Measurements from ENCODE around the gene SCRN3.
A peak's percentile ranks its signal among the peaks of the same experiment; 100 is the strongest.
"Not testable (repeated sequence)": the region's sequence is repeated elsewhere in the genome, so short reads cannot be mapped to it uniquely, and the experiment has no call there.

SCRN3 gene

DNA sequence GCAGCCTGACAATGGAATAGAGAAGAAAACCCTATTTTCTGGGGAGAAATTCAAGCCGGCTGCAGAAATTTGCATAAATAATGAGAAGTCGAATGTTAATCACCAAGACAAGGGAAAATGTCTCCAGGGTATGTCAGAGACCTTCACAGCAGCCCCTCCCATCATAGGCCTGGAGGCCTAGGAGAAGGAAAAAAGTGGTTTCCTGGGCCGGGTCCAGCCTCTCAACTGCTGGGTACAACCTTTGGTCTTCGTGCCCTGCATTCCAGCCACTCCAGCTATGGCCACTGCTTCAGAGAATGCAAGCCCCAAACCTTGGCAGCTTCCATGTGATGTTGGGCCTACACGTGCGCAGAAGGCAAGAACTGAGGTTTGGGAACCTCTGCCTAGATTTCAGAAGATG, 6.0 kb upstream of the SCRN3 start:
- Mint-ChIP-seq H3K27ac (no peak overlapping the region), H3K4me1 (ENCODE audit: low read depth) (peaks cover 45% of the 10 kb centered on the region), H3K4me3 (no peak overlapping the region), H3K27me3 (no peaks in the 10 kb centered on the region), H3K9me3 (no peaks in the 10 kb centered on the region), H3K36me3 (ENCODE audit: low read depth) (peaks cover 45% of the 10 kb centered on the region)

DNA sequence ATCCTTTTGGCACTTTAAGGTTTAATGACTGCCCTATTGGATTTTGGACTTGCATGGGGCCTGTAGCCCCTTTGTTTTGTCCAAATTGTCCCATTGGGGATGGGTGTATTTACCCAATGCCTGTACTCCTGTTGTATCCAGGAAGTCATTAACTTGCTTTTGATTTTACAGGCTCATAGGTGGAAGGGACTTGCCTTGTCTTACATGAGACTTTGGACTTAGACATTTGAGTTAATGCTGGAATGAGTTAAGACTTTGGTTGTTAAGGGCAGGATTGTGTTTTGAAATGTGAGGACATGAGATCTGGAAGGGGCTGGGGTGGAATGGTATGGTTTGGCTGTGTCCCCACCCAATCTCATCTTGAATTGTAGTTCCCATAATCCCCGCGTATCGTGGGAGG, 5.2 kb upstream of the SCRN3 start:
- H3K9me3 Mint-ChIP-seq = not testable (repeated sequence)
- peaks cover 47% of the 10 kb centered on the region for H3K4me1 Mint-ChIP-seq (ENCODE audit: low read depth)

DNA sequence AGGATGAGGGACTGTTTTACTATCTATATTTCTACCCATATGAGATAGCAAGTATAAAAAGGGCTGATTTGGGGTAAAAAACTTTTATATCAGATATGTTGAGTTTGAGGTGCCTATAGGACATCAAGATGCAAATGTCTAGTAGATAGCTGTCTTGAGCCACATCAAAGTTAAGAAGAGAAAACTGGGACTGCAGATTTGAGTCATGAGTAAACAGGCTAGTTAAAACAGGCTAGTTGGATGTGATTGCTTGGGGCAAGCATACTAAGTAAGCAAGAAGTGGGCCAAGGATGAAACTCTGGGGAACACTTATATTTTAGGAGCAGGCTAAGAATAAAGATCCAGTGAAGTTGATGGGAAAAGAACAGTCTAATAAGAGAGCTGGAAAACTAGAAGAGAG, 2.8 kb upstream of the SCRN3 start:
- H3K4me1 Mint-ChIP-seq (ENCODE audit: low read depth) = peaks cover 55% of the 10 kb centered on the region
- H3K36me3 Mint-ChIP-seq (ENCODE audit: low read depth) = peaks cover 26% of the 10 kb centered on the region
- H3K9me3 Mint-ChIP-seq = no peaks in the 10 kb centered on the region
- no peak overlapping the region for H3K27ac Mint-ChIP-seq
- H3K4me3 Mint-ChIP-seq = no peak overlapping the region
- H3K27me3 Mint-ChIP-seq = no peaks in the 10 kb centered on the region

More for the DNA sequence above, 5.2 kb upstream of the SCRN3 start:
- not testable (repeated sequence) for H3K27ac Mint-ChIP-seq, H3K4me3 Mint-ChIP-seq, H3K27me3 Mint-ChIP-seq
- peaks cover 44% of the 10 kb centered on the region for H3K36me3 Mint-ChIP-seq (ENCODE audit: low read depth)

DNA sequence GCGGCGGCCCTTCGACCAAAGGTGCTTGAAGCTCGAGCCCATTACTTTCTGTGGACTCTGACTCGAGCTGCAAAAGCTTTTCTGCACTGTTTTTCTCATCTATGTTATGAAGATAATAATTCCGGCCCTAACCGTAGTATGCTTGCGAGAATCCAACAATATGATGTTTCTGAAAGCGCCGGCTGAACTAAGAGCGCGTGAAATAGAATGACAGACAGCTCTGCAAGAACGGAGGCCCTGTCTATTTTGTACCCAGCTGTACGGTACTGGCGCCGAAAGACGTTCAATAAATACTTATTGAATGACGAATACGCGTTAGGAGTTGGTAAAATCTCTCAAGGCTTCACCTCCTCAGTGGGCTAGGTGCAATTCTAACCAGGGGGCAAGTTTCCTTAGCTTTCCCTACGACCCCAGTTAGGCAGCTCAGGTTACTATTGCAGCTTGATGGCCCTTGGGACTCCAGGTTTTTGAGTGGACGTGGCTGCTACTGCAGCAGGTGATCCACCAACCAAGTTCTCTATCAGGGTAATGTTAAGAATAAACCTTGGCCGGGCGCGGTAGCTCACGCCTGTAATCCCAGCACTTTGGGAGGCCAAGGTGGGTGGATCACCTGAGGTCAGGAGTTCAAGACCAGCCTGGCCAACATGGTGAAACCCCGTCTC, 570 bp downstream of the SCRN3 start:
- Mint-ChIP-seq H3K4me1 (ENCODE audit: low read depth) (peaks cover 45% of the 10 kb centered on the region), H3K27ac (peak overlapping the region; percentile 96)

DNA sequence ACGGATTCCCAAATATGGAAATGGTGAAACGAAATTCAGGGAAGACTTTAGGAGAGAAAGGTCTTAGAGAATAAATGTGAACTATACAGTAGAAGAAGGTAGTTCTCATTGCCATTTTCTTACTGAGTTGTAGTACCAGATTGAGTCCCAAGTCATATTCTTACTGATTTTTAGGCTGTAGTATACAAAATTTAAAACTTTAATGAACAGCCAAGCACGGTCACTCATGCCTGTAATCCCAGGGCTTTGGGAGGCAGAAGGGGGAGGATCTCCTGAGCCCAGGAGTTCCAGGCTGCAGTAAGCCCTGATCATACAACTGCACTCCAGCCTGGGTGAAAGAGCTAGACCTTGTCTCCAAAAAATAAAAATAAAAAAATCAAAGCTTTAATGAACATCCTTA, 2.2 kb downstream of the SCRN3 start:
- Mint-ChIP-seq H3K9me3 (no peaks in the 10 kb centered on the region), H3K4me3 (no peak overlapping the region), H3K27ac (no peak overlapping the region), H3K27me3 (no peaks in the 10 kb centered on the region), H3K36me3 (ENCODE audit: low read depth) (peaks cover 22% of the 10 kb centered on the region), H3K4me1 (ENCODE audit: low read depth) (peaks cover 33% of the 10 kb centered on the region)

More for the DNA sequence above, 570 bp downstream of the SCRN3 start:
- H3K27me3 Mint-ChIP-seq = no peaks in the 10 kb centered on the region
- H3K36me3 Mint-ChIP-seq (ENCODE audit: low read depth) = peaks cover 19% of the 10 kb centered on the region
- no peaks in the 10 kb centered on the region for H3K9me3 Mint-ChIP-seq
- peak overlapping the region; percentile 100 for H3K4me3 Mint-ChIP-seq

DNA sequence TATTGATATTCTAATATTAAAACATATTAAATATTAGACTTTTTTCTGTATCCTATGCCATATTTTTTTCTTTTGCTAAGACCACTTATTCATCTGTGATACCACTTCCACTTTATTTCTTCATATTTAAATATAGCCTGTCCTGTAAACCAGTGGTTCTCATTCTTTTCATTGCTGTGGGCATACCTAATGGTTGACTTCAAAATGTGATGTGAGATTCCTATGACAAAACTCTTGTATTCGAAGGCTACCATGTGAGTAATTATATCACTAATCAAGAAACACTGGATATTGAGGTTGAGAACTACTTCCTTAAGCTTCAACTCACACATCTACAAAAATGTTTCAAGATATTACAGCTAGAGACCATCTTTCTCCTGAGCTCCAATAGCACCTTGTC, 3.6 kb downstream of the SCRN3 start:
- Mint-ChIP-seq H3K27me3 (no peaks in the 10 kb centered on the region), H3K9me3 (no peaks in the 10 kb centered on the region), H3K36me3 (ENCODE audit: low read depth) (peaks cover 34% of the 10 kb centered on the region), H3K4me1 (ENCODE audit: low read depth) (peaks cover 22% of the 10 kb centered on the region), H3K27ac (no peak overlapping the region), H3K4me3 (no peak overlapping the region)

DNA sequence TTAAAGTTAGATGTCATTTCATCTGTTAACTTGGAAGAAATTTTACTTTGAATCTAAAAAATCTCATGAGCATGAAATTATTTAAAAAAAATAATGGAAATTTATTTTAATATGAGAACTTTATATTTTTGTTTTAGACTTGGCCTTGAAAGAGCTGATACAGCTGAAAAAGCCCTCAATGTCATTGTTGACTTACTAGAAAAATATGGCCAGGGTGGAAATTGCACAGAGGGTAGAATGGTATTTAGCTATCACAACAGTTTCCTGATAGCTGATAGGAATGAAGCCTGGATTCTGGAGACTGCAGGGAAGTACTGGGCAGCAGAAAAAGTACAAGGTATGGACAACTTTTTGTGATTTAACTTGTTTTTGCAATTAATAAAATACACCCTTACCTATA, 5.3 kb downstream of the SCRN3 start:
- Mint-ChIP-seq H3K36me3 (ENCODE audit: low read depth) (peaks cover 34% of the 10 kb centered on the region), H3K27ac (no peak overlapping the region), H3K27me3 (no peaks in the 10 kb centered on the region), H3K9me3 (no peaks in the 10 kb centered on the region), H3K4me3 (no peak overlapping the region), H3K4me1 (ENCODE audit: low read depth) (peaks cover 14% of the 10 kb centered on the region)

DNA sequence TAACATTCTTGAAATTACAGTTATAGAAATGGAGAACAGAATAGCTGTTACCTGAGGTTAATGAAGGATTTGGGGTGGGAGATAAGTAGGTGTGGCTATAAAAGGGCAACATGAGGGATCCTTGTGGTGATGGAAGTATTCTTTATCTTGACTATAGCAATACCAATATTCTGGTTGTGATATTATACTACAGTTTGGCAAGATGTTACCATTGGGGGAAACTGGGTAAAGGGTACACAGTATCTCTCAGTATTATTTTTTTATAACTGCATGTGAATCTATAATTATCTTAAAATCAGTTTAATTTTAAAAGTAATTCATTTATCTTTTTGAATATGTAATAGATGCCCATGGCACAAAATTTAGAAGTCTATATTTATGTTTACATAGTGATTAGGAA, 8.1 kb downstream of the SCRN3 start:
- no peaks in the 10 kb centered on the region for H3K4me1 Mint-ChIP-seq (ENCODE audit: low read depth)
- H3K27ac Mint-ChIP-seq = no peak overlapping the region
- no peaks in the 10 kb centered on the region for H3K9me3 Mint-ChIP-seq
- no peak overlapping the region for H3K4me3 Mint-ChIP-seq
- no peaks in the 10 kb centered on the region for H3K27me3 Mint-ChIP-seq
- H3K36me3 Mint-ChIP-seq (ENCODE audit: low read depth) = peaks cover 34% of the 10 kb centered on the region

DNA sequence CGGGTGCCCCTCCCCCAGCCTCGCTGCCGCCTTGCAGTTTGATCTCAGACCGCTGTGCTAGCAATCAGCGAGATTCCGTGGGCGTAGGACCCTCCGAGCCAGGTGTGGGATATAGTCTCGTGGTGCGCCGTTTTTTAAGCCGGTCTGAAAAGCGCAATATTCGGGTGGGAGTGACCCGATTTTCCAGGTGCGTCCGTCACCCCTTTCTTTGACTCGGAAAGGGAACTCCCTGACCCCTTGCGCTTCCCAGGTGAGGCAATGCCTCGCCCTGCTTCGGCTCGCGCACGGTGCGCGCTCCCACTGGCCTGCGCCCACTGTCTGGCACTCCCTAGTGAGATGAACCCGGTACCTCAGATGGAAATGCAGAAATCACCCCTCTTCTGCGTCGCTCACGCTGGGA, 14.5 kb downstream of the SCRN3 start:
- H3K27me3 Mint-ChIP-seq; H3K9me3 Mint-ChIP-seq; H3K4me3 Mint-ChIP-seq; H3K27ac Mint-ChIP-seq; H3K4me1 Mint-ChIP-seq (ENCODE audit: low read depth): not testable (repeated sequence)
- H3K36me3 Mint-ChIP-seq (ENCODE audit: low read depth) = peaks cover 24% of the 10 kb centered on the region

DNA sequence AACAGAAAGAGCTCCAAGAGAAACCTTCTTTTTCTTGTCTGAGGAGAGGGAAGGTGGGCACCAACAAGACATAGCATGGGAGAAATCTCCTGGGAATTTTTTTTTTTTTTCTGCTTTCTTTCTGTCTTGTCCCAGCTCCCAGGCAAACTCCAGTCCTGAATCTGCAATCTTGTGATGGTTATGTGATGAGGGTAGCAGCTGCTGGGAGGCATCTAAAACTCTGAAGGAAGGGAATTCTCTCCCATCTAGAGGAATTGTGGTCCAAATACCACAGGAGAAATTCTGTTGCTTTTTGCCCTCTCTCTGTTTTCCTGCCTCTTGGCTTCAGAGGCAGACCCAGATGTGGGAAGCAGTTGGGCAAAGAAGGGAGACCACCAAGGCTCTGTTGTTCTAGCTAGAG, 16.7 kb downstream of the SCRN3 start:
- peaks cover 5% of the 10 kb centered on the region for H3K4me1 Mint-ChIP-seq (ENCODE audit: low read depth)
- H3K4me3 Mint-ChIP-seq = no peak overlapping the region
- H3K27me3 Mint-ChIP-seq = no peaks in the 10 kb centered on the region
- H3K36me3 Mint-ChIP-seq (ENCODE audit: low read depth) = peaks cover 24% of the 10 kb centered on the region
- no peak overlapping the region for H3K27ac Mint-ChIP-seq
- no peaks in the 10 kb centered on the region for H3K9me3 Mint-ChIP-seq

DNA sequence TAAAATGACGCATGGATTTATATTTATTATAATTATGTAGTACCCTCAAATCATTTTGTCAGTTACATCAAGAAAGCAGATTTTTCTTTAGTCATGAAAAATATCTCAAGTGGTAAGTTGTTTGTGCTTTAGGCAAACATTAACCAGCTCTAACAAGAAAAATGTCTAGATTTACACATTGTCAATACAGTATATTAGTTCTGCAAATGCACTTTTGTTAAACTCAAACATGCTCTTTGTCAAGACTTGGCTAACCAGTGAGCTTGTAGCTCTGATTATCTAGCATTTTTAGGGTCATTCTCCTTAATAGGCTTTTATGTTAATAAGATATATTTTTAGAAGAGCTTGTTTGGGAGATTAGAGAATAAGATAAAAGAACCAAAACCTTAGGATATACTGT, 32.7 kb downstream of the SCRN3 start:
- no peak overlapping the region for H3K27ac Mint-ChIP-seq
- no peaks in the 10 kb centered on the region for H3K27me3 Mint-ChIP-seq
- no peak overlapping the region for H3K4me3 Mint-ChIP-seq
- H3K9me3 Mint-ChIP-seq = peaks cover 4% of the 10 kb centered on the region
- peaks cover 30% of the 10 kb centered on the region for H3K36me3 Mint-ChIP-seq (ENCODE audit: low read depth)
- no peaks in the 10 kb centered on the region for H3K4me1 Mint-ChIP-seq (ENCODE audit: low read depth)

DNA sequence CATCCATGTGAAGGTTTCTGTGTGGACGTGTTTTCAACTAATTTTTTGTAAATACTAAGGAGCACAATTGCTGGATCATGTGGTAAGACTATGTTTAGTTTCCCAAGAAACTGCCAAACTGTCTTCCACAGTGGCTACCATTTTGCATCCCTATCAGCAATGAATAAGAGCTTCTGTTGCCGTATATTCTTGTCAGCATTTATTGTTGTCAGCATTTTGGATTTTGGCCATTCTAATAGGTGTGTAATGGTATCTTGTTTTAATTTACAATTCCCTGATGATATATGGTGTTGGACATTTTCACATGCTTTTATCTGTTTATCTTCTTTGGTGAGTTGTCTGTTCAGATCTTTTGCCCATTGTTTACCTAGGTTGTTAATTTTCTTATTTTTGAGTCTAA, 34.5 kb downstream of the SCRN3 start:
- Mint-ChIP-seq H3K4me3 (no peak overlapping the region), H3K4me1 (ENCODE audit: low read depth) (no peaks in the 10 kb centered on the region), H3K36me3 (ENCODE audit: low read depth) (peaks cover 34% of the 10 kb centered on the region), H3K27ac (no peak overlapping the region), H3K9me3 (peaks cover 4% of the 10 kb centered on the region), H3K27me3 (no peaks in the 10 kb centered on the region)

DNA sequence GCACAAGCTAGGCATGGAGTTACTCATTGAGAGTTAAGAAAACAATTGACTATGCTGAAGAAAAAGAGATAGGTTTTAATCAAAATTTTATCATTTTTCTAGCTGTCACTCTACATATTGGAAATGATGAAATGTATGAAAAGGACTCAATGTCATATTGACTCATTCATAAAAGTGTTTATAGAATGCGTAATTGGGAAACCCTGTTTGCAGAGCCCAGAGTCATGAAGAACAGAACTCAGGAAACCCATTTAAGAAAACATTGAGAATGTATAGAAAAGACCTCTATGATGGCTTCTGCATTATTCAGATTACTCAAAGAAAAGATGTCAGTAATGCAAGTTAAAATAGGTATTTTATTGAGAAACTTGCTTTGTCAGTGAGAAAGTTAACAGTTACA, 36.4 kb downstream of the SCRN3 start:
- Mint-ChIP-seq H3K4me3 (no peak overlapping the region), H3K27me3 (no peaks in the 10 kb centered on the region), H3K36me3 (ENCODE audit: low read depth) (peaks cover 43% of the 10 kb centered on the region), H3K27ac (no peak overlapping the region), H3K9me3 (peaks cover 4% of the 10 kb centered on the region), H3K4me1 (ENCODE audit: low read depth) (no peaks in the 10 kb centered on the region)

DNA sequence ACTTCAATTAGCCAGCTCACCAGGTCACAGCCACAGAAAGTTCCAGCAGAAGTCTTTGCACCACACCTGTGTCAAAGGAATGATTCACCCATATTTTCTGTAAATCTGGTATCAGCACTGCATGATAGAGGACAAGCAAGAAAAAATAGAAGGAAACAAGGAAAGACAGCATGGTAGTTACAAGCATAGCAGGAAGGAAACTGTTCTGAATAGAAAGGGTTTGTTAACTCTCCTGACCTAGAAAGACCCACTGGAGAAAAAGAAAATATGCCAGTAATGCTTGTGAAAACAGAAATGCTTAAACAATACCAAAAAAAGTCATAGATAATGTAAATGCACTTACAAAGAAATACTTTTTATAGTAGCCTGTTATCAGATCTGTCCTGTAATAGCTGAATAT, 40.8 kb downstream of the SCRN3 start:
- Mint-ChIP-seq H3K4me1 (ENCODE audit: low read depth) (no peaks in the 10 kb centered on the region), H3K36me3 (ENCODE audit: low read depth) (peaks cover 23% of the 10 kb centered on the region), H3K27me3 (no peaks in the 10 kb centered on the region), H3K4me3 (no peak overlapping the region), H3K9me3 (no peaks in the 10 kb centered on the region), H3K27ac (peak overlapping the region; percentile 4)

DNA sequence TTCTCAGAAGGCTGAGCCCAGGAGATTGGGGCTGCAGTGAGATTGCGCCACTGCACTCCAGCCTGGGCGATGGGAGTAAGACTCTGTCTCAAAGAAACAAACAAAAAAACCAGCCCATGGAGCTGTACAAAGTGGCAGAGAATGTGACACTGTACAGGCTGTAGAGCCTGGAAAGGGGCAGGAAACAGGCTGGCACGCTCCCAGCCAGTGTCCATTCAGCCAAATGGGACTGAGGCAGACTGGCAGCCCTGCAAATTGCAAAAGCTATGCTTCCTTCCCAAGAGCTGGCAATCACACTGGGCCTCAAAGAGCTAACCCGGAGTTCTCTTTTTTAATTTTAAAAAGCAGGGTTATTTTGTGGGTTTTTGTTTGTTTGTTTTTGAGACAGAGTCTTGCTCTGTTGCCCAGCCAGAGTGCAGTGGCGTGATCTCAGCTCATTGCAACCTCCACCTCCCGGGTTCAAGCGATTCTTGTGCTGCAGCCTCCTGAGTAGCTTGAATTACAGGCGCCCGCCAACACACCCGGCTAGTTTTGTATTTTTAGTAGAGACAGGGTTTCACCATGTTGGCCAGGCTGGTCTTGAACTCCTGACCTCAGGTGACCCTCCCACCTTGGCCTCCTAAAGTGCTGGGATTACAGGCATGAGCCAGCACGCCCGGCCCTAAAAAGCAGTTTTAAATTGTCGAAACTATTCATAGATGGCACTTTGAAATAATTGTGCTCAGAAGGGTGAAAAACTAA, 42.8 kb downstream of the SCRN3 start:
- Mint-ChIP-seq H3K9me3 (no peaks in the 10 kb centered on the region), H3K4me1 (ENCODE audit: low read depth) (no peaks in the 10 kb centered on the region), H3K36me3 (ENCODE audit: low read depth) (peaks cover 19% of the 10 kb centered on the region), H3K27me3 (no peaks in the 10 kb centered on the region), H3K27ac (no peak overlapping the region), H3K4me3 (no peak overlapping the region)

DNA sequence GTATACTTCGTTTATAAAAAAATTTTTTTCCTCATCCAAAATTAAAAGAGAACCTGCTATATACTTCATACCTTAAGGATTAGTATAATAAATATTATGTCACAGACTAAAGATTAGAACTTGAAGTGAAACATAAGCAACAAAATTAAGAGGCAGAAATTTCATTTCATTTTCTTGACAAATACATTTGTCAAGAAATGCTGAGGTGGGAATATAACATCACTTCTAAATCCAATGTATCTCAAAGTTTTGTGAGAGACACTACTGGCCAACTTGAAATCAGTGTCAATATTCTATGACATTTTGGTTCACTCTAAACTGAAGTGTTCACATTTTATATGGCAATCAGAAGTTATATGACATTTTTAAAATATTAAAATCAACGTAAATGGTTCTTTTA, 43.8 kb downstream of the SCRN3 start:
- Mint-ChIP-seq H3K36me3 (ENCODE audit: low read depth) (peaks cover 16% of the 10 kb centered on the region), H3K4me3 (no peak overlapping the region), H3K9me3 (no peaks in the 10 kb centered on the region), H3K4me1 (ENCODE audit: low read depth) (no peaks in the 10 kb centered on the region), H3K27ac (no peak overlapping the region), H3K27me3 (no peaks in the 10 kb centered on the region)
